ENCODE measurements around the gene FAM210B. TPM values are rescaled to one million over a fixed set of nuclear protein-coding genes. Genes with fewer than 3 reads are reported as not detected.
A peak's percentile ranks its signal among the peaks of the same experiment; 100 is the strongest.

FAM210B gene
- total and polyA plus RNA-seq, 9 of the 15 experiments (the other 6 are each of a cell fraction or from before 2014, with no cell fraction given), result 12.1 to 87.3 (median 47.6) TPM

DNA sequence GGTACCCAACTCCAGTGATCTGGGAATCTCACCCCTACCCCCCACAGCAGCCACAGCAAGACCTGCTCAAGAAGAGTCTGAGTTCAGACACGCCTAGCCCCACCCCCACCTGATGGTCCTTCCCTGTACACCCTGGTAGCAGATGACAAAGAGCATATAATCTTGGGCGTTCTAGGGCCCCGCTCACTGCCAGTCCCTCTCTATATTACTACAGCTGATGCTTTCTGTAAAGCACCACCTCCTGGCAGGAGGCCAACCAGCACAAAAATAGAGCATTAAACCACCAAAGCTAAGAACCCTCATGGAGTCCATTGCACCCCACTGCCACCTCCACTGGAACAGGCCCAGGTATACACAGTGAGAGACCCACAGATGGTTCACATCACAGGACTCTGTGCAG, 42.3 kb upstream of the FAM210B start:
- Histone ChIP-seq H3K9me3 (replicated peaks; ENCODE audit: control insufficient read depth, insufficient read depth, low read depth, low read length) (no peaks in the 10 kb centered on the region), H3K4me1 (replicated peaks in 1 of 2; ENCODE audit: control insufficient read depth in 2 of 2, insufficient read depth in 2 of 2, low read length in 2 of 2) (no peaks in the 10 kb centered on the region), H3K4me2 (ENCODE audit: insufficient read depth, low read length) (no peak overlapping the region), H4K20me1 (replicated peaks; ENCODE audit: control insufficient read depth, insufficient read depth, low read length) (no peaks in the 10 kb centered on the region), H3K79me2 (ENCODE audit: control insufficient read depth, insufficient read depth, low read length) (no peaks in the 10 kb centered on the region), H3K36me3 (ENCODE audit: control insufficient read depth, insufficient read depth, low read length) (no peaks in the 10 kb centered on the region), H3K9ac (ENCODE audit: insufficient read depth in 1 of 2, low read depth in 2 of 2, low read length in 2 of 2) (no peak overlapping the region), H2AFZ (ENCODE audit: low read depth, low read length) (no peak overlapping the region), H3K27ac (ENCODE audit: extremely low read depth, low read depth, low read length) (no peak overlapping the region), H3K9me1 (ENCODE audit: control insufficient read depth, insufficient read depth, low read length) (no peaks in the 10 kb centered on the region), H3K27me3 (ENCODE audit: control insufficient read depth in 2 of 2, insufficient read depth in 2 of 2, low read length in 2 of 2) (no peaks in the 10 kb centered on the region), H3K4me3 (no peak overlapping the region)
- TF ChIP-seq NFIC (IDR thresholded peaks at IDR 0.05) (peak; percentile 28; the same call in 1 of the 2 replicates), STAT5A (IDR thresholded peaks at IDR 0.05; ENCODE audit: borderline replicate concordance, low read length) (no peak)
- in situ Hi-C loops (cut with MboI) (no loop called here), intact Hi-C loops (cut with micrococcal nuclease) (no loop called here)
- ATAC-seq (no peak), FAIRE-seq (no peak), DNase-seq (ENCODE audit: extremely low read depth in 1 of 4, low spot score in 3 of 4) (no peak)
- POLR2A ChIA-PET, result no interaction called here
- BruUV-seq (replicated peaks), result no TSS peak
- 0% methylated on average over 2 of the region's 3 CpGs for WGBS (ENCODE audit: insufficient coverage, low coverage, missing lambda C conversion rate)
- CTCF ChIA-PET (ENCODE audit: low intra/inter-chr PET ratio), result no interaction called here

DNA sequence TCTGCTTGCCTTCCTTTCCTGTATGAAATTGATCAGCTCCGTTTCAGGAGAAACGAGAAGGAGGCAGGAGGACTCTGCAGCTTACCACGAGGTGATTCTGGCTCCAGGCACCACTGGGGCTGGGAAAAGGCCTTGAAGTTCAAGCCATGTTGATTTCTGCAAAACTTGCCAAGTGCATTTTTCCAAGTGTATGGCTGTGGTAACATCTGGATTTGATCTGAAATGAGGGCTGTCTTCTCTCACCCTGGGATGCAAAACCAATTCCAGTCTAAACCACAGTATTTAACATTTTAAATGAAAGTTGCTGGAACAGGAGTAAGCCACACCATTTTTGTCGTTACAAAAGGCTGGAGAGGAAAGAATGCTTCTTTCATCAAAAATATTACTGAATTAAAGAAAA, 36.1 kb upstream of the FAM210B start:
- H3K9me1 ChIP-seq (ENCODE audit: control insufficient read depth, insufficient read depth, low read length), result no peaks in the 10 kb centered on the region
- no peak for ATAC-seq
- H3K4me2 ChIP-seq (ENCODE audit: insufficient read depth, low read length), result no peak overlapping the region
- H4K20me1 ChIP-seq (replicated peaks; ENCODE audit: control insufficient read depth, insufficient read depth, low read length), result no peaks in the 10 kb centered on the region
- 4% methylated on average over 4 of the region's 4 CpGs for WGBS (ENCODE audit: insufficient coverage, low coverage, missing lambda C conversion rate)
- H3K4me1 ChIP-seq (replicated peaks in 1 of 2; ENCODE audit: control insufficient read depth in 2 of 2, insufficient read depth in 2 of 2, low read length in 2 of 2), result no peaks in the 10 kb centered on the region
- intact Hi-C loops (cut with micrococcal nuclease) (no loop called here), in situ Hi-C loops (cut with MboI) (no loop called here)
- BruUV-seq (replicated peaks), result no TSS peak
- no peak overlapping the region for H3K27ac ChIP-seq (ENCODE audit: extremely low read depth, low read depth, low read length)
- H3K9ac ChIP-seq (ENCODE audit: insufficient read depth in 1 of 2, low read depth in 2 of 2, low read length in 2 of 2), result no peak overlapping the region
- H3K4me3 ChIP-seq, result no peak overlapping the region
- no peak overlapping the region for H2AFZ ChIP-seq (ENCODE audit: low read depth, low read length)
- no peaks in the 10 kb centered on the region for H3K79me2 ChIP-seq (ENCODE audit: control insufficient read depth, insufficient read depth, low read length)
- no peaks in the 10 kb centered on the region for H3K9me3 ChIP-seq (replicated peaks; ENCODE audit: control insufficient read depth, insufficient read depth, low read depth, low read length)
- DNase-seq (ENCODE audit: extremely low read depth in 1 of 4, low spot score in 3 of 4), result no peak
- no peaks in the 10 kb centered on the region for H3K36me3 ChIP-seq (ENCODE audit: control insufficient read depth, insufficient read depth, low read length)
- FAIRE-seq, result no peak
- no peaks in the 10 kb centered on the region for H3K27me3 ChIP-seq (ENCODE audit: control insufficient read depth in 2 of 2, insufficient read depth in 2 of 2, low read length in 2 of 2)
- CTCF ChIA-PET (ENCODE audit: low intra/inter-chr PET ratio), result no interaction called here
- POLR2A ChIA-PET, result no interaction called here
- TF ChIP-seq ZNF277 (CRISPR knock-in tag; IDR thresholded peaks at IDR 0.05; ENCODE audit: borderline replicate concordance) (no peak), GABPB2 (CRISPR knock-in tag; conservative IDR thresholded peaks at IDR 0.05) (no peak), ZNF347 (CRISPR knock-in tag; IDR thresholded peaks at IDR 0.05; ENCODE audit: low read depth) (no peak), DNMT1 (IDR thresholded peaks at IDR 0.05) (no peak), ZNF3 (CRISPR knock-in tag; IDR thresholded peaks at IDR 0.05) (no peak), IRF2 (CRISPR knock-in tag; IDR thresholded peaks at IDR 0.05) (no peak), ZNF511 (CRISPR knock-in tag; IDR thresholded peaks at IDR 0.05) (no peak), ZBTB17 (CRISPR knock-in tag; IDR thresholded peaks at IDR 0.05) (no peak), SAFB2 (IDR thresholded peaks at IDR 0.05; ENCODE audit: borderline replicate concordance, low read depth, low read length, severe bottlenecking) (no peak), SNIP1 (IDR thresholded peaks at IDR 0.05; ENCODE audit: low read depth) (no peak), SAP30 (IDR thresholded peaks at IDR 0.05; ENCODE audit: borderline replicate concordance, insufficient read depth, low read depth, low read length, poor library complexity, severe bottlenecking) (no peak), ZBTB8A (IDR thresholded peaks at IDR 0.05; ENCODE audit: partially characterized antibody) (no peak), ZBTB1 (CRISPR knock-in tag; IDR thresholded peaks at IDR 0.05; ENCODE audit: borderline replicate concordance, low read depth) (no peak)
- TF ChIP-seq, protein P1, sequence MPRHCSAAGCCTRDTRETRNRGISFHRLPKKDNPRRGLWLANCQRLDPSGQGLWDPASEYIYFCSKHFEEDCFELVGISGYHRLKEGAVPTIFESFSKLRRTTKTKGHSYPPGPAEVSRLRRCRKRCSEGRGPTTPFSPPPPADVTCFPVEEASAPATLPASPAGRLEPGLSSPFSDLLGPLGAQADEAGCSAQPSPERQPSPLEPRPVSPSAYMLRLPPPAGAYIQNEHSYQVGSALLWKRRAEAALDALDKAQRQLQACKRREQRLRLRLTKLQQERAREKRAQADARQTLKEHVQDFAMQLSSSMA (CRISPR knock-in tag; IDR thresholded peaks at IDR 0.05), result no peak
